Esophagus squamous epithelium (tissue), 4 donors: ENCODE data around the gene NMNAT1.

Experiments
- CTCF ChIP-seq, 6 experiments: fragments of 450-650 bp in 4 of 6; fragments of 200-600 bp in 2 of 6; sonication (generic) in 2 of 6; IDR thresholded peaks; one replicate each; pipeline ENCODE4 v1.5.1; 2016 to 2019; ENCODE audit warnings: antibody characterized with exemption in 6 of 6, mild to moderate bottlenecking in 4 of 6, moderate library complexity in 4 of 6
- POLR2A ChIP-seq, 4 donors: fragments of 450-650 bp; IDR thresholded peaks; one replicate each; pipeline ENCODE4 v1.6.1; 2017; ENCODE audit warnings: antibody characterized with exemption in 4 of 4, mild to moderate bottlenecking in 4 of 4, moderate library complexity in 3 of 4

- TF ChIP-seq POLR2A (IDR thresholded peaks at IDR 0.05) (no peak), CTCF (IDR thresholded peaks at IDR 0.05) (no peak)
Observed at GRCh38 chr1:9916452-9916851, 26.8 kb upstream of the NMNAT1 start.
